ENCODE data around the gene NEAT1. TPM values are rescaled to one million over a fixed set of nuclear protein-coding genes. Genes with fewer than 3 reads are reported as not detected.

NEAT1 gene
- total and polyA plus RNA-seq, 8 donors: 295 to 2,770 (median 695) TPM

DNA sequence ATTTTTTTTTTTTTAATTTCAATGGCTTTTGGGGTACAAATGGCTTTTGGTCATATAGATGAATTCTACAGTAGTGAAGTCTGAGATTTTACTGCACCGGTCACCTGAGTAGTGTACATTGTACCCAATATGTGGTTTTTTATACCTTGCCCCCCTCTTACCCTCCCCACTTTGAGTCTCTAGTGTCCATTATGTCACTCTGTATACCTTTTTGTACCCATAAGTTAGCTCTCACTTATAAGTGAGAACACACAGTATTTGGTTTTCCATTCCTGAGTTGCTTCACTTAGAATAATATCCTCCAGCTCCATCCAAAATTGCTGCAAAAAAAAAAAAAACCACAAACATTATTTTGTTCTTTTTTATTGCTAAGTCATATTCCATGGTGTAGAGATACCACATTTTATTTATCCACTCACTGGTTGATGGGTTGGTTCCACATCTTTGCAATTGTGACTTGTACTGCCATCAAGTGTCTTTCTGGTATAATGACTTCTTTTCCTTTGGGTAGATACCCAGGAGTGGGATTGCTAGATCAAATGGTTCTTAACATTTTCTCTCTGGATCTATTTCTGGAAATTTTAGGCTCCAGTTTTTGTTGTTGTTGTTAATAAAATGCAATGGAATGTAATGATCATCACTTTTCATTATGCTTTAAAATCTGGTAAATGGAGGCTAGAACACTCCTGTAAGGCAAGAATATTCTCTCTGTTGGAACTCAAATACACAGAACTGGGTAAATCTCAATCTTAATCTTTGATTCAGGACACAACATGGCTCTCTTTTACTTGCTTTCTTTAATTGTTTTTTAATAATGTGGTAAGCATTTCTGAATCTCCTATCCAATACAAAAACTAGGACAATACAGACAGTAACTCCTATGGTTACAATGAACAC, 10.3 kb downstream of the NEAT1 start:
- 87 to 100% methylated on average over 1 of the region's 1 CpG for WGBS, 2 donors
- Histone ChIP-seq H3K36me3 (peaks cover 0 to 35% (median 19%) of the 10 kb centered on the region in 3 donors), H3K4me3 (no peak overlapping the region), H3K4me1 (peaks cover 28 to 62% (median 30%) of the 10 kb centered on the region in 3 donors), H3K27me3 (no peaks in the 10 kb centered on the region), H3K27ac (no peak overlapping the region), H3K9me3 (no peaks in the 10 kb centered on the region)
- TF ChIP-seq, protein P1, sequence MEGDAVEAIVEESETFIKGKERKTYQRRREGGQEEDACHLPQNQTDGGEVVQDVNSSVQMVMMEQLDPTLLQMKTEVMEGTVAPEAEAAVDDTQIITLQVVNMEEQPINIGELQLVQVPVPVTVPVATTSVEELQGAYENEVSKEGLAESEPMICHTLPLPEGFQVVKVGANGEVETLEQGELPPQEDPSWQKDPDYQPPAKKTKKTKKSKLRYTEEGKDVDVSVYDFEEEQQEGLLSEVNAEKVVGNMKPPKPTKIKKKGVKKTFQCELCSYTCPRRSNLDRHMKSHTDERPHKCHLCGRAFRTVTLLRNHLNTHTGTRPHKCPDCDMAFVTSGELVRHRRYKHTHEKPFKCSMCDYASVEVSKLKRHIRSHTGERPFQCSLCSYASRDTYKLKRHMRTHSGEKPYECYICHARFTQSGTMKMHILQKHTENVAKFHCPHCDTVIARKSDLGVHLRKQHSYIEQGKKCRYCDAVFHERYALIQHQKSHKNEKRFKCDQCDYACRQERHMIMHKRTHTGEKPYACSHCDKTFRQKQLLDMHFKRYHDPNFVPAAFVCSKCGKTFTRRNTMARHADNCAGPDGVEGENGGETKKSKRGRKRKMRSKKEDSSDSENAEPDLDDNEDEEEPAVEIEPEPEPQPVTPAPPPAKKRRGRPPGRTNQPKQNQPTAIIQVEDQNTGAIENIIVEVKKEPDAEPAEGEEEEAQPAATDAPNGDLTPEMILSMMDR (IDR thresholded peaks at IDR 0.05): peak in 1 of 4 donors; percentile 8
- FAIRE-seq (no peak), ATAC-seq (no peak), DNase-seq (no peak)
- intact Hi-C loops (cut with DNase I): no loop called here

DNA sequence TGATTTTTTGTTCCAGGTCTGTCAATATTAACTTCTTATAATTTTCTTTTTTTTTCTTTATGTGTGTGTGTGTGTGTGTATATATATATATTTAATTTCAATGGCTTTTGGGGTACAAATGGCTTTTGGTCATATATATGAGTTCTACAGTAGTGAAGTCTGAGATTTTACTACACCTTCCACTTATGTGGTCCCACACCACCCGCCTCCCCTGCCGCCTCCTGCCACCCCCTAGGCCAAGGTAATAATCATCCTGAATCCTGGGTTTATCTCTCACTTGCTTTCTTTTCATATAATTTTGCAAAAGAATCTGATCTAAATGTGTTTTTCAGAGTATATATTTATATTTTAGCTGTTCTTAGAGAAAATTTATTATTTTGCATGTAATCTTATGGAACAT, 11.1 kb downstream of the NEAT1 start:
- H3K9me3 ChIP-seq: no peaks in the 10 kb centered on the region
- no peaks in the 10 kb centered on the region for H3K27me3 ChIP-seq
- no peak overlapping the region for H3K27ac ChIP-seq
- H3K4me3 ChIP-seq: no peak overlapping the region
- DNase-seq (no peak), ATAC-seq (no peak), FAIRE-seq (no peak)
- TF ChIP-seq, protein P1 (IDR thresholded peaks at IDR 0.05): no peak
- WGBS, 2 donors: 95 to 100% methylated on average over 2 of the region's 2 CpGs
- intact Hi-C loops (cut with DNase I): no loop called here
- H3K4me1 ChIP-seq: peaks cover 28 to 58% (median 30%) of the 10 kb centered on the region in 3 donors
- peaks cover 0 to 41% (median 25%) of the 10 kb centered on the region in 3 donors for H3K36me3 ChIP-seq

DNA sequence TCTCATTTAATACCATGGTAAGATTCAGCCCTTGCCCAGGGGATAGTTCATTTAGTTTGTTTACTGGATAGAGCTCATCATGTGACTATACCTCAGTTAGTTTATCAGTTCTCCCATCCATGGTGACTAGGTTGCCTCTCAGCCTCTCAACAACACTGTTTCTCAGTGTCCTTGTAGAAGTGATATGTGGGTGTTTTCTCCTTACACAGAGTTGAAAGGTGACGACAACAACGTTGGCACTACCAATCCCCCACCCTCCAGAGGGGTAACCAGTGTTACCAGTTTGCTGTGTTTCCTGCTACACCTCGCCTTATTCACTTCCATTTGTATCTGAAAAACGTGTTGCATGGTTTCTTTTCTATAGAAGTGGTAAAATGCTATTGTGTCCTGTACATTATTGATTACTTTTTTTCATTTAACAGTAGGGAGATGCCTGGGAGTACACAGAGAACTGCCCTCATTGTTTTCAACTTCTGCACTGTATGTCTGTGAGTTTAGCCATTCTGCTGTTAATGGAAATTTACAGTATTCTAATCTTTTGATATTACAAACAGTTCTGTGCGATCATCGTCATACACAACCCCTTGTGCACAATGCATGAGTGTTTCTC, 11.6 kb downstream of the NEAT1 start:
- 42 to 50% methylated on average over 6 of the region's 6 CpGs for WGBS, 2 donors
- H3K27ac ChIP-seq: peak overlapping the region in 1 of 4 donors; percentile 0
- intact Hi-C loops (cut with DNase I): no loop called here
- FAIRE-seq (no peak), DNase-seq (no peak), ATAC-seq (no peak)
- TF ChIP-seq, protein P1 (IDR thresholded peaks at IDR 0.05): no peak
- no peaks in the 10 kb centered on the region for H3K27me3 ChIP-seq
- peaks cover 28 to 59% (median 30%) of the 10 kb centered on the region in 3 donors for H3K4me1 ChIP-seq
- H3K36me3 ChIP-seq: peaks cover 0 to 46% (median 25%) of the 10 kb centered on the region in 3 donors
- no peak overlapping the region for H3K4me3 ChIP-seq
- no peaks in the 10 kb centered on the region for H3K9me3 ChIP-seq

DNA sequence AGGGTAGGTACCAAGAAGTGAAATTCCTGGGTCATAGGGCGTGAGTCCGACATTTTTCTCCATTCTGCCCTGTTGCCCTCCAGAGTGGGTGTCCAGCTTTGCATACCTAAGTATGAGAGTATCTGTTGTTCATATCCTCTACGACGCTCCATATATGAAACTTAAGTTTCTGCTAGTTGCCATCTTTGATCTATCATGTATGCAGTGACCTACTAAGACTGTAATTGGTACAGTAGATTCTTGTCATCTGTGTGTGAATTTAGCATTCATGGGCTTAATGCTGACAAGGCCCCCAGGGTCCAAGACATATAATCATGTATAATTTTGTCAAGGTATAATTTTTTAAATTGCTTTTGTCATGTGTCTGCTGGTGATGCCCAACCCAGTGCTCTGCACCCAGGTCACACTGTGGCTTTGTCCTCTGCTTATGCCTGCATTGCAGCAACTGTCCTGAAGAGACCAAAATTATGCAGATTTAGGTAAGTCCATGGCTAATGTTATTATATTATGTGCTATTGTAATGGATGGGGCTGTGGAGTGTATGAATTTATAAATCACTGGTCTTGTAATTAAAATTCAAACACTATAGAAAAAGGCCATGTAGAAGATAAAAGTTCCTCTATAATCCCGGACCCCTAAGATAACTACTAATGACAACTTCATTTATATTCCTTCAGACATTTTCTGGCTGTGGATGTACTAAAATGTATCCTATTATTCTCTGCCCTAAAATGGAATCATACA, 12.2 kb downstream of the NEAT1 start:
- Histone ChIP-seq H3K4me3 (no peak overlapping the region), H3K4me1 (peaks cover 31 to 58% (median 33%) of the 10 kb centered on the region in 3 donors), H3K36me3 (peaks cover 0 to 48% (median 25%) of the 10 kb centered on the region in 3 donors), H3K27me3 (no peaks in the 10 kb centered on the region), H3K27ac (peak overlapping the region in 1 of 4 donors; percentile 10), H3K9me3 (no peaks in the 10 kb centered on the region)
- TF ChIP-seq, protein P1 (IDR thresholded peaks at IDR 0.05): no peak
- intact Hi-C loops (cut with DNase I): no loop called here
- FAIRE-seq: no peak
- ATAC-seq: no peak
- DNase-seq: no peak
- 84 to 91% methylated on average over 5 of the region's 5 CpGs for WGBS, 2 donors

Data from pancreas (tissue), 10 donors.